Subcutaneous adipose tissue (tissue), 4 donors: Measurements from ENCODE around the gene NTM. TPM values are rescaled to one million over a fixed set of nuclear protein-coding genes. Genes with fewer than 3 reads are reported as not detected.

Experiments
- total RNA-seq, 4 donors: library from RNA; depleted of rRNA; stranded (reverse); fragments of >200 nt; gene quantifications; one replicate each; pipeline ENCODE4 v1.1.0, GENCODE V29; 2016
- TF ChIP-seq, protein P1 (sequence below): fragments of 450-650 bp; IDR thresholded peaks from one replicate; pipeline ENCODE4 v1.5.1; 2016; ENCODE audit warnings: low read depth, mild to moderate bottlenecking, control low read depth, antibody characterized with exemption, moderate library complexity

The NTM gene
- total RNA-seq, 4 donors from 2014 or later: 1.5 to 5.7 (median 1.7) TPM

DNA sequence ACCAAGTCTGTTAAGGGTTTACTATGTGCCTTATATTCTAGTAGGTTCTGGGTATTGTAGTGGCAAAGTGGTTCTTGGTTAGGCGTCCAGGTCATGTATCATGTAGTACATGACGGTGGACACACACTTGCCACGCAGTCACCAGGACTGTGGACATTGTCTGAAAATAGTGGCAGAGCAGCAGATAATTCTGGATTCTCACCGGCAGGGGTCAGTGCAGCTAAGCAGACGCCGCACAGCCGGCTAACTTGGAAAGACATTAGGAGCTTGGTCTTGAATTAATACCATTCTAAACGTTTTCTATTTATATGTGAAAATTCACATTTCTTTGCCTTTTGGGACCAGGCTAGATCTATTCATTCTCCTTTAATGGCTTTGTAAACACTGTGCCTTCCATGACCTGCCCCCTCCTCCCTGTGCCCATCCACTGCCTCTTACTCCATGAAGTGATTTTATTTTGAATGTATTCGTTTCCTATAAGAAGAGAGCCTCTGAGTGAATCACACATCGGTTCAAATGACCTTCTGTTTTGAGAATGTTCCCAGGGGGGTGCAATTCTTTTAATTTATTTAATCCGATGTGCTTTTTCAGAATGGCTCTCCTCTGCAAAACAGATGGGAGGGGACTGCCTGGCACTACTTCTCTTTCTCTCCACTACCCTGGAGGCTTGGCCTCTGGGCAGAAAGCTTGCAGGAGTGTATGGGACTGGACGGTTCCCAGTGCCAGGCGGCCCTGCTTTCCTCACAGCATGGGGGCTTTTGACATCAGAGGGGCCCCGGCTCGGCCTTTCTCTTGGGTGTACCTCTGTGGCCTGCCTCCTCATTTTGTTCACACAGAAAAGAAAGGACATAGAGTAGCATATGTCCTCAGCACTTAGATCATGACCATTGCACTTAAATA lies 378.0 kb downstream of the NTM start:
- TF ChIP-seq, protein P1, sequence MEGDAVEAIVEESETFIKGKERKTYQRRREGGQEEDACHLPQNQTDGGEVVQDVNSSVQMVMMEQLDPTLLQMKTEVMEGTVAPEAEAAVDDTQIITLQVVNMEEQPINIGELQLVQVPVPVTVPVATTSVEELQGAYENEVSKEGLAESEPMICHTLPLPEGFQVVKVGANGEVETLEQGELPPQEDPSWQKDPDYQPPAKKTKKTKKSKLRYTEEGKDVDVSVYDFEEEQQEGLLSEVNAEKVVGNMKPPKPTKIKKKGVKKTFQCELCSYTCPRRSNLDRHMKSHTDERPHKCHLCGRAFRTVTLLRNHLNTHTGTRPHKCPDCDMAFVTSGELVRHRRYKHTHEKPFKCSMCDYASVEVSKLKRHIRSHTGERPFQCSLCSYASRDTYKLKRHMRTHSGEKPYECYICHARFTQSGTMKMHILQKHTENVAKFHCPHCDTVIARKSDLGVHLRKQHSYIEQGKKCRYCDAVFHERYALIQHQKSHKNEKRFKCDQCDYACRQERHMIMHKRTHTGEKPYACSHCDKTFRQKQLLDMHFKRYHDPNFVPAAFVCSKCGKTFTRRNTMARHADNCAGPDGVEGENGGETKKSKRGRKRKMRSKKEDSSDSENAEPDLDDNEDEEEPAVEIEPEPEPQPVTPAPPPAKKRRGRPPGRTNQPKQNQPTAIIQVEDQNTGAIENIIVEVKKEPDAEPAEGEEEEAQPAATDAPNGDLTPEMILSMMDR: no peak

DNA sequence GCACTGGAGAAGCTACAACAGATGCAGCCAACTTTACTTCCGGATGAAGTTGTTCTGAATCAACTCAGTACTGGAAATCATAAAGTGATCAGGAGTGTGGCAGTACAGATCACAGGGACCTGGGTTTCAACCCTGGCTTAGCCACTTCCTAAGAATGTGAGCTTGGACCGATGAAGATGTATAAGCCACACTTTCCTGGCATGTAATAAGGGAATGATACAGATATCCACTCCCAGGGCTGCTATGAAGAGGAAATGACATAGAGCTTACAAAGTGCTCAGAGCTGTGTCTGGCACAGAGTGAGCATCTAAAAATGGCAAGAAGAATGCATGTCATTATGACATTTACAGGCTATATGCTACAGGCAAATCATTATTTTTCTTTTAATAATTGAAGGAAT lies 378.7 kb downstream of the NTM start:
- TF ChIP-seq, protein P1: no peak

DNA sequence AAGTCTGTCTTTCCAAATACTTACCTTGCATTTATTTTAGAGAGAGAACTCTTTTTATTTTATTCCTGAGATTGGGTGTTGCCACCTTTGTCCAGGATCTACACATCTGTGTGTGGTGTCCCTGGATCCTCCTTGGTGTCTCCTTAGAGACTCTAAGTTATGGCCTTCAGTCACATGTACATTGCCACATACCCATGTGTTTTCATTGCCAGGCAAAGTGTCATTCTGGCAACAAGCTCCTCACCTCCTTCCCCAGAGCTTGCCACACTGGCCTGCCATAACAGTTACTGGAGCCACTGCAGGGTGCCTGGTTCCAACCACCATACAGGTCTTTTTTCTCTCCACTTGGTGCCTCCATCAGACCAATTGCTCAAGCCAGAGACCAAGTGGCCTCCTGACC lies 379.7 kb downstream of the NTM start:
- TF ChIP-seq, protein P1: no peak

DNA sequence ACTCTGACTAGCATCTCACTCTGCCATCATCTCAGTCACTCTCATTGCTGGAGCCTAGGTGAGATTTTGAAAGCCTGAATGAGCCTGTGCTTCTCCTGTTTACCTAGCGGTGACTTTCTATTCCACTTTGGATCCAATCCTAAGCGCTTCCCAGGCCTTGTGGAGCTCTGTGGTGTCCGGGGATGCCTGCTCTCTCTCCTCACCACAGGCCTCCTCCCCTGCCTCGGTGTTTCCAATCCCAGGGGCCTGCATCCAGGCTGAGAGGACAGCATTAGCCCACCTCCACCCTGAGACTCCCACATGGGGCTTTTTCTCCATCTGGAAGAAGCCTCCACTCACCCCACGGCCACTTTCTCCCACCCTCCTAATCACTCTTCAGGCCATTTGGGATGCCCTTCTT lies 380.3 kb downstream of the NTM start:
- TF ChIP-seq, protein P1: no peak

DNA sequence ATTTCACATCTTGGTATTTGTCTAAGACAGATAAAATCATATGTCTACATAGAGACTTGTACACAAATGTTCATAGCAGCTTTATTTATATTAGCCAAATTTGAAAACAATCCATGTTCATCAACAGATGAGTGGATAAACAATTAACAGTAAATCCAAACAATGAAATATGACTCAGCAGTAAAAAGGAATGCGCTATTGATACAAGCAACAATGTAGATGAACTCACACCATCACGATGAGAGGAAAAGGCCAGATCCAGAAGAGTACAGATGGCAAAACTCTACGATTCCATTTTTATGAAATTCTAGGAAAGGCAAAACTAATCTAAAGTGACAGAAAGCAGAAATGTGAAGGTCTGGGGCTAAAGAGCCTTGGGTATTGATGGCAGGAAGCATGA lies 384.3 kb downstream of the NTM start:
- TF ChIP-seq, protein P1: no peak

DNA sequence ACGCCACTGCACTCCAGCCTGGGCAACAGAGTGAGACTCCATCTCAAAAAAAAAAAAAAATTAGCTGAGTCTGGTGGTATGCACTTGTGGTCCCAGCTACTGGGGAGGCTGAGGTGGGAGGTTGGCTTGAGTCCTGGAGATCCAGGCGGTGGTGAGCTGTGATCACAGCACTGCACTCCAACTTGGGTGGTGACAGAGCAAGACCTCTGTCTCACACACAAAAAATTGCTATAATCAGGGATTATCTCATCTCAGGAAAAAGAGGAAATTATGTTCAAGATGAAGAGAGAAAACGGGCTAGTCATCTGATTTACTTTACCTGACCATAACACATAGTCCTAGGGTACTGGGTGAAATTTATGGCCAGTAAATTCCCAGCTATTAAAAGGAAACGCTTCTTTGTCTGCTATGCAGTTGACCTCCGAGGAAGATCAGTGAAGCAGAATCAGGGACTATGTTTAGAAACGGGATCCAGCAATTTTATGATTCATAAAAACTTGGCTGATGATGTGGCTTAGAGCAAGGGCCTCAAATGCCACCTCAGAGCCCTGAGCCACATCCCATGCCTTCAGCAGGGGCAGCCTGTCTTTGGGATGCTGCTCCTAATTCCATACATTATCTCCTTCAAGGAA lies 386.2 kb downstream of the NTM start:
- TF ChIP-seq, protein P1: no peak

DNA sequence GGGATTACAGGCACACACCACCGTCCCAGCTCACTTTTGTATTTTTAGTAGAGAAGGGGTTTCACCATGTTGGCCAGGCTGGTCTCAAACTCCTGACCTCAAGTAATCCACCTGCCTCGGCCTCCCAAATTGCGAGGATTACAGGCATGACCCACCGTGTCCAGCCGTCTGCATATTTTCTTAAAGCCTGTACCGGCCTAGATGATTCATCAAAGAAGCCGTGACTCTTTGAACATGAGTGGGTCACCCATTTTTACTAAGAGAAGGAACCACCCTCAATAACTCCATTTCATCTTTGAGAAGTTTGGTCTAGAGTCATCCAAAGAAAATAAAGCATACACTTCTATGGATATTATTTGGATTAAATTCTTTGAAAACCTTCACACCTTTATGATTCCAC lies 388.3 kb downstream of the NTM start:
- TF ChIP-seq, protein P1: no peak
